IPS-20b (cell line): Measurements from ENCODE around the gene DIO2.

Experiments used
- H3K27ac ChIP-seq: one replicate; pipeline ENCODE4 v1.5.1; 2013; ENCODE audit warnings: low read length
- H3K27me3 ChIP-seq: 2 replicates; pipeline ENCODE4 v1.6.1; 2013; ENCODE audit warnings: mild to moderate bottlenecking, low read length, inconsistent platforms; ENCODE audit not compliant: insufficient read depth
- H3K36me3 ChIP-seq: 2 replicates; pipeline ENCODE4 v1.6.1; 2013; ENCODE audit warnings: low read depth, mild to moderate bottlenecking, inconsistent platforms, low read length, moderate library complexity; ENCODE audit not compliant: insufficient read depth
- H3K4me1 ChIP-seq: 2 replicates; pipeline ENCODE4 v1.6.1; 2013; ENCODE audit warnings: mild to moderate bottlenecking, control low read depth, inconsistent platforms, low read length, moderate library complexity; ENCODE audit not compliant: insufficient read depth
- H3K4me3 ChIP-seq: 2 replicates; pipeline ENCODE4 v1.5.1; 2013; ENCODE audit warnings: mild to moderate bottlenecking, low read length, inconsistent platforms
- H3K9ac ChIP-seq: 2 replicates; pipeline ENCODE4 v1.6.1; 2013; ENCODE audit warnings: low read depth, mild to moderate bottlenecking, inconsistent platforms, low read length, moderate library complexity
- H3K9me3 ChIP-seq: 2 replicates; pipeline ENCODE4 v1.6.1; 2013; ENCODE audit warnings: mild to moderate bottlenecking, low read depth, low read length, inconsistent platforms; ENCODE audit not compliant: insufficient read depth

The DIO2 gene

DNA sequence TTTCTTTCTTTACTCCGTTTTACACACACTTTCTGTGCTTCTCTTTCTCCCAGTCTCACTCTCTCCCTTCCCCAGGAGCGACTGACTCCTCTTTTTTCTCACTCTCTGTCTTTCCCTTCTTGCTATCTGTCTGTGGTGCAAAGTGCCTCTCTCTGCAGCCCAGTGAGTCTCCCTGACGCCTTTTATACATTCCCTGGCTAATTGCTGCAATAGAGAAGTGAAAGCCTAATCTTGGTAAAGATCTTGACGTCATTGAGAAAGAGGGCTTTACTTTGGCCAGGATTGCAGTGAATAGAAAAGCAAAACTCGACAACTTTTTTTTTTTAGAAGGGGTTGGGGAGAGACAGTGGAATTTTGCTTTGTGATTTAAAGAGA is 706 bp upstream of the DIO2 start:
- H3K27ac ChIP-seq = no peak overlapping the region
- H3K9ac ChIP-seq = no peak overlapping the region
- H3K36me3 ChIP-seq = no peaks in the 10 kb centered on the region
- H3K27me3 ChIP-seq = no peaks in the 10 kb centered on the region
- H3K4me1 ChIP-seq = no peaks in the 10 kb centered on the region; the same call in 1 of the 2 replicates
- H3K4me3 ChIP-seq = no peak overlapping the region
- H3K9me3 ChIP-seq = no peaks in the 10 kb centered on the region

DNA sequence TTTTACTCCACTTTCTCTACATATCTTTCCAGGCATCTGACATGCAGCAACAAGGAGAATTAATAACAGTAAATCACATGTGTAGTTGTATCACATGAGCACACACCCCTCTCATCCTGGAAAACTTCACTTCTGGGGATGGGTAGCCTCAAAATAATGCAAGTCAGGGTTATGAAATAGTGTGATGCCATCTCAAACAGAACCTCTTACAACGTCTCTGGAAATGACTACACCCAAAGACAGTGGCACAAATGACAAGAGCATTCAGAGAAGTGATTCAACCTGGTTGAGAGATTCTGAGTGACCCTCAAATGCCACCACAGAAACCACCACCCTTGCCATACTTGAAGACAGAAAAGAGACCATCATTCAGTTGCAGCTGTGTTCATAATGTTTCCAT is 2.8 kb downstream of the DIO2 start:
- Histone ChIP-seq H3K9ac (no peak overlapping the region), H3K4me3 (no peak overlapping the region), H3K27me3 (no peaks in the 10 kb centered on the region), H3K36me3 (no peaks in the 10 kb centered on the region), H3K4me1 (no peaks in the 10 kb centered on the region; the same call in 1 of the 2 replicates), H3K9me3 (no peaks in the 10 kb centered on the region), H3K27ac (no peak overlapping the region)

DNA sequence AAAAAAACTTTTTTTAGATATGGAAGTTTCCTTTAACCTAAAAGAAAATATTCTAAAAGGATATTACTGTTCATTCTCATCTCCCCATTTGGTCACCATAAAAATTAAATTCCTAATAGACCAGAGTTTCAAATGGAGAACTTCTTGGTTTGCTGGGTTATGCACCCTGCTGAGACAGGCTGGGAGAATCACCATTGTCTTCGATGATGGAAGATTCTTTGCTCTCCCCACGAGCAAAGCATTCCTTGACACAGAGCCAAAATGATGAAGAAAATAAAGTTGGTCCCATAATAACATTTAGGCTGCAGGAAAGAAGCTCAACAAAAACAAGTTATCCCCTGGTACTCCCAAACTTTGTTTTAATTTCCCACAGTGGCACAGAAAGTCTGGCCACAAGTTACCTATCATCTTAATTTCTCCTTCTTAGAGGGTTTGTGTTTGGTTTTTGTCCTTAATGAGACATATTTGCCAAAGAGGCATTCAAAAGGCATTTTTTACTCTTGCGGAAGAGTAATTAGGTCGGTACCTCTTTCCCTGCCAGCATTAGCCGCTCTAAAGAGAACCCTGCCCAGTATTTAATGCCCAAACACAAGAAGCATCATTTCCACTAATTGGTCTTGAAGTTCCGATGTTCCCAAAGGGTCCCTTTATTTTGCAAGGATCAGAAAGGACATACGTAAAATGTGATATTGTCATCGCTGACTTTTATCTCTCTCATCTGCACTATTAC is 4.8 kb downstream of the DIO2 start:
- no peak overlapping the region for H3K27ac ChIP-seq
- no peak overlapping the region for H3K9ac ChIP-seq
- no peaks in the 10 kb centered on the region for H3K27me3 ChIP-seq
- H3K4me1 ChIP-seq = no peaks in the 10 kb centered on the region
- H3K9me3 ChIP-seq = no peaks in the 10 kb centered on the region
- no peaks in the 10 kb centered on the region for H3K36me3 ChIP-seq
- H3K4me3 ChIP-seq = no peak overlapping the region

DNA sequence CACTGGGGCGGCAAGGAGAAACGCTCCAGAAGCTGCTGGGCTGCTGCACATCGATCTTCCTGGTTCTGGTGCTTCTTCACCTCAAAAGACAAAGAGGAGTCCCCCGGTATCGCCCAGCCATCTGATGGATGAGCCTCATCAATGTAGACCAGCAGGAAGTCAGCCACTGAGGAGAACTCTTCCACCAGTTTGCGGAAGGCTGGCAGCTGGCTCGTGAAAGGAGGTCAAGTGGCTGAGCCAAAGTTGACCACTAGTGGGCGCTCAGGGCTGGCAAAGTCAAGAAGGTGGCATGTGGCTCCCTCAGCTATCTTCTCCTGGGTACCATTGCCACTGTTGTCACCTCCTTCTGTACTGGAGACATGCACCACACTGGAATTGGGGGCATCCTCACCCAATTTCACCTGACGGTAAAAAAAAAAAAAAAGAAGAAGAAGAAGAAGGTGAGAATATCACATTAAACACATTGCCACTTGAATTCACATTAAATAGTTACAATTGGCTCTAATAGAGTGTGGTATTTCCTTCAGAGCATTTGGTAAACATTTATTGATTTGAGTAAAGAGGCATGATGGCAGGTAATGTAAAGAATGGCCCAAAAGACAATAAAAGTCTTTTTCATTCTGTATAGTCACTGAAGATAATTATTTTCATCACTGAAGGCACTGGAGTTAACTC is 8.3 kb downstream of the DIO2 start:
- H3K27me3 ChIP-seq = no peaks in the 10 kb centered on the region
- H3K36me3 ChIP-seq = no peaks in the 10 kb centered on the region
- no peak overlapping the region for H3K27ac ChIP-seq
- H3K9me3 ChIP-seq = no peaks in the 10 kb centered on the region
- H3K4me3 ChIP-seq = no peak overlapping the region
- H3K9ac ChIP-seq = no peak overlapping the region
- H3K4me1 ChIP-seq = no peaks in the 10 kb centered on the region

DNA sequence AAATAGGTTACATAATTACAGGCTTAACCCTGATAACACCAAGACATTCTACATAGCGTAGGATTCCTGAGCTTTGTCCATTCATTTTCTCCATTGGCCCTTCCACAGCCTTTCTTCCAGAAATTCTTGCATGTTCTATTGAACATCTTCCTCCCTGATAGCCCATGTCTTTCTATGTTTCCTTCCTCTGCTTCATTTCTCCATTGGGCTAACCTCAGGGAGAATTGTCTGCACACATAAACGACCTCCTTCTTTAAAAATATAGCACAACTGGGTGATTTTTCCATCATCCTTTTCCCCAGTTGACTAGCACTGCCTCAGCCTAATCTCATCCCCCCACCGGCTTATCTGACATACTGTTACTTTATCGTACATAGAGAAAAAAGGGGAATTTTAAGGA is 11.2 kb downstream of the DIO2 start:
- no peak overlapping the region for H3K4me3 ChIP-seq
- no peak overlapping the region for H3K9ac ChIP-seq
- H3K36me3 ChIP-seq = no peaks in the 10 kb centered on the region
- no peaks in the 10 kb centered on the region for H3K4me1 ChIP-seq
- H3K27ac ChIP-seq = no peak overlapping the region
- H3K27me3 ChIP-seq = no peaks in the 10 kb centered on the region
- no peaks in the 10 kb centered on the region for H3K9me3 ChIP-seq

DNA sequence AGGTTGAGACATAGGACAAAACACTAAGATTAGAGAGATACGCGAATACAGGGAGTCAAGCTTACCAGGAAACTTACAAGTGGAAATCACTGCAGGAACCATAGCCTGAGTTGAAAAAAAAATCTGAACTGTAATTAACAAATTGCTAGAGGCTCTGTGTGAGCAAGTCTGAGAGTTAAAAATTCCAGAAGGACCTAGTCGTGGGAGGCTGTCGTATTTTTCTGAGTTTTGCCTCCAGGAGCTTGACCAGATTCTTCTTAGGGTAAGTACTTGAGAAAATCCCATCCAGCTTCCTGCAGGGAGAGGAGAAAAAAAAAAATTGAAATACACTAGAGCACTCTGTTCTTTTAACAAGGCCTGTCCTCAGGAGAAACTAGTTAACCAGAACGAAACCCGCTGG is 22.7 kb downstream of the DIO2 start:
- no peaks in the 10 kb centered on the region for H3K4me1 ChIP-seq
- H3K27me3 ChIP-seq = no peaks in the 10 kb centered on the region
- no peak overlapping the region for H3K9ac ChIP-seq
- no peaks in the 10 kb centered on the region for H3K9me3 ChIP-seq
- no peak overlapping the region for H3K27ac ChIP-seq
- H3K36me3 ChIP-seq = no peaks in the 10 kb centered on the region
- no peak overlapping the region for H3K4me3 ChIP-seq

DNA sequence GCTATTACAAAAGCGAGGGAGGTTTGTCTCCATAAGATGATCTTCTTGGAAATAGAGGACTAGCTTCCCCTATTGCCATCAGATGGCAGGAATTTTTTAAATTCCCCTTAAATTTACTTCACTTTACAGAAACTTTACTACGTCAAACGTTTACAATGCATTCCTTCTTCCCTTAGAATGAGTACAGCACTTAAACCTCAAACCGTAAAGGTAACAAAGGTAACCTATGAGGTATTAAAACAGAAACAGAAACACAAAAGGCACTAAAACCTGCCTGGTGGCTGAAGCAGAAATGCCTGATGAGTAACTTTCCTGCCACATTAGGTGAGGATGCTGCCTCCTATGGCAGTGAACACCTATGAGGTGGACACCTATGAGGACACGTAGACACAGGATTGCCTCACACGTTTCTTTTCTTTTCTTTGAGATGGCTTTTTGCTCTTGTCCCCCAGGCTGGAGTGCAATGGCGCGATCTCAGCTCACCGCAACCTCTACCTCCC is 25.0 kb downstream of the DIO2 start:
- H3K9me3 ChIP-seq = no peaks in the 10 kb centered on the region
- no peak overlapping the region for H3K27ac ChIP-seq
- H3K4me1 ChIP-seq = no peaks in the 10 kb centered on the region
- H3K9ac ChIP-seq = no peak overlapping the region
- H3K27me3 ChIP-seq = no peaks in the 10 kb centered on the region
- H3K36me3 ChIP-seq = no peaks in the 10 kb centered on the region
- no peak overlapping the region for H3K4me3 ChIP-seq

DNA sequence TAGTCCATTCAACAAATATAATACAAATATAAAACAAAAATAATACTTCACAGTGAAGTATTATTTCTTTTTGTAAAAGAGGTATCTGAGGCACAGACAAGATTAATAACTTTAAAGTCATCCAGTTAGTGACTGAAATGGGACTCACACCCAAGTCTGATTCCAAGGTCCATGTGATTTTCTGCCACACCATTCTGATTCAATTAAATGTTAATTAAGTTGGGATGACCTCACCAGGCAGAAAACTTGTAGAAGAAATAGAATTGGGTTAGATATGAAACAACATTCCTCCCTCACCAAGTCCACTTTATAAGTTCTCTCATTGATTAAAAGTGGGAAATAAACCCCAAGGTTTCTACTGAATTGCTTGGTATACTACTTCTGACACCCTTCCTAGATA is 34.4 kb downstream of the DIO2 start:
- no peaks in the 10 kb centered on the region for H3K4me1 ChIP-seq
- H3K27ac ChIP-seq = no peak overlapping the region
- H3K36me3 ChIP-seq = no peaks in the 10 kb centered on the region
- no peaks in the 10 kb centered on the region for H3K27me3 ChIP-seq
- no peaks in the 10 kb centered on the region for H3K9me3 ChIP-seq
- no peak overlapping the region for H3K9ac ChIP-seq
- no peak overlapping the region for H3K4me3 ChIP-seq

DNA sequence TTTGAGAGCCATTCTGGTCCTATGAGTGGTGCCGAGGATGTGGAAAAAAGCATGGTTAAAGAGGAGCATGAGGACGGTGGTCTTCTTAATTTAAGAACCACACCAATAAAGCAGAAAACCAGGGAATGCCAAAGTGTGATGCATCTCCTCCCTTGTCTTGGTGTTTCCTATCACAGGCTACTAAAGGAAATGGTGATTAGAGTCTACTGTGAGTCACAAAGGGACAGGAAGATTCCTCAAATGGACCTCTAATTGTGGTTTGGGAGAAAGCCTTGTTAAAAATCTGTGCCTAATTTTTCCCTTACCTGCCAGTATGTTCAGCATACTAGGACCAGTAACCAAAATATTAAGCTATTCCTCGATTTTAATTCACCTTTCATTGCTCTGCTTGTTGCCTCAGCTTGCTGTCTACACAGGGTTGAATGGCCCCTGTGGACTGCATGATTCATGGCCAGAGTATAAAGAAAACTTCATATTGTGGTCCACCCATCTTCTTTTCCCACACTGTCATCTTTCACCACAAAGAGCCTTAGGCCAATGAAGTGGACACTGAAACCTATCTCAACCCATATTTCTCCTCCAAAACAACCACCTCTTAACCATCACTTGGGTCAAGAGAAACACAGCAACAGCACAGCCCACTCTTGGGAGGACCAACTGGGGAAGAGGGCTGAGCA is 38.8 kb downstream of the DIO2 start:
- Histone ChIP-seq H3K9ac (no peak overlapping the region), H3K36me3 (no peaks in the 10 kb centered on the region), H3K4me1 (peaks cover 3% of the 10 kb centered on the region; the same call in 1 of the 2 replicates), H3K4me3 (no peak overlapping the region), H3K27me3 (no peaks in the 10 kb centered on the region), H3K27ac (no peak overlapping the region), H3K9me3 (no peaks in the 10 kb centered on the region)

DNA sequence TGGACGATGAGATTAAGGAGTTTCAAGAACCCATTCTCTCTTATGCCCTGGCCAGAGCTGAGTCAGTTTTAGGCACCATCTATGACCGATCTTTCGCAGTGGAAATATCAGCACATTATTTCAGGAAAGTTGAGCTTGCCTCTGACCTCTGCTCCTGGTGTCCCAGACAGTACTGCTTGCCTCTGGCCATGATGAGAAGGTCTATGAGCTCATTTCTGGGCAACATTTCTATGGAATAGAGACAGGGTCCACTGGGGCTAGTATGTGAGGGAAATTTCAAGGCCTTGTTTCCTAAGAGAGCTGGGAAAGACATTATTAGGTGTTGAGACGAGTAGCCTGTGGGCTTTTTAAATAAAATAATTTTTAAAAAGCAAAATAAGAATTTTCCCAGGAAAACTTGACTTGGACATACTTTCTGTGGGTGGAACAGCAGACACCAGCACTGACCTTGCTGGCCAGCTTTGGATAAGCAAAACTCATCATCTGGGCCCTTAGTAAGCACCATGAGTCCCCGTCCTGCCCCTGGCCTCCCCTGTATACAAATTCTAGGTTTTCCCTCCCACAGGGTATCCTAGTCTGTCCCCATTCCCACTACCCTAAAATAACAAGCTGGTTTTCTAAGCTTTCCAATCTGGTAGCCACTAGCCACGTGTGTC is 43.4 kb downstream of the DIO2 start:
- no peaks in the 10 kb centered on the region for H3K9me3 ChIP-seq
- no peak overlapping the region for H3K4me3 ChIP-seq

DNA sequence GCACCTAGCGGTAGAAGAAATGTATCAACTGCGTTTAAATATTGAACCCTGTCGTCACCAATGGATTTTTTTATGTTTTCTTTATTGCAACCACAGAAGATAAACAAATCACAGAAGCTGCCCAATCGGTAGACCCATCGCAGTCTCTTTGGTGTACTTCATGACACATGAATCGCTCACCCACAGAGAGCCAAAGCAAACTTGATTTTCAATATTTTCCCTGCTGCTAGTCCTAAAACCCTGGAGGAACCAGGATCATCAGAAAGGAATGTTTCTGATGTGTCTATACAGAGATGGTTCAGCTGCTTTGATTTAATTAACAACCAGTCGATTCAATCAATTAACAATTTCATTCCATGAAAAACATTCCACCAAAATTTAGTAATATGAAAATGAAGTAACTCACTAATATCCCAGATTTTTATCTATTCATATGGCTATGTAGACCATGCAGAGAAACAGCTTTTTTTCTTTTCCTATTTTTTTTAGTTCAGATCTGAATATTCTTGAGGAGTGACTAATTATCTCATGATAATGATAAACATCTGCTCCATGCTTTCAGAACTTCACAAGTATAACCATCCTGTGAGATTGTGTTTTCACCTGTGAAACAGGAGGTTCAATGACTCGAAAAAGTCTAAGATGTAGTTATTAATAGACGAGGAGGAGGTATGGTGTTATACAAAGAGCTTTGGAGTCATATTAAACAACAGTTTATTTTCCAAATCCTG is 46.1 kb downstream of the DIO2 start:
- H3K27me3 ChIP-seq = no peaks in the 10 kb centered on the region
- no peak overlapping the region for H3K27ac ChIP-seq
- no peak overlapping the region for H3K4me3 ChIP-seq
- H3K9me3 ChIP-seq = no peaks in the 10 kb centered on the region
- H3K4me1 ChIP-seq = peaks cover 3% of the 10 kb centered on the region; the same call in 1 of the 2 replicates
- H3K36me3 ChIP-seq = no peaks in the 10 kb centered on the region
- no peak overlapping the region for H3K9ac ChIP-seq

More for the DNA sequence above, 43.4 kb downstream of the DIO2 start:
- no peaks in the 10 kb centered on the region for H3K27me3 ChIP-seq
- no peaks in the 10 kb centered on the region for H3K36me3 ChIP-seq
- no peak overlapping the region for H3K9ac ChIP-seq
- no peak overlapping the region for H3K27ac ChIP-seq
- H3K4me1 ChIP-seq = peaks cover 3% of the 10 kb centered on the region; the same call in 1 of the 2 replicates
